Fibroblast of skin of left biceps (primary cell): ENCODE results near the gene FOSL2.

Source experiments
- DNase-seq, 2 experiments: peaks; one replicate each; pipeline ENCODE4 v3.0.0-alpha.2; 2013; ENCODE audit warnings: low read depth in 2 of 2

Gene FOSL2

GRCh38 chr2:28392297-28393113 is at the start of gene FOSL2:
FOSL2 (plus strand) TSS chr2:28392858; CDS start chr2:28393721, 863 bp downstream.
- peak; percentile 100 for DNase-seq

GRCh38 chr2:28343184-28343942 is 49.3 kb upstream of the FOSL2 start:
- no peak for DNase-seq

DNA sequence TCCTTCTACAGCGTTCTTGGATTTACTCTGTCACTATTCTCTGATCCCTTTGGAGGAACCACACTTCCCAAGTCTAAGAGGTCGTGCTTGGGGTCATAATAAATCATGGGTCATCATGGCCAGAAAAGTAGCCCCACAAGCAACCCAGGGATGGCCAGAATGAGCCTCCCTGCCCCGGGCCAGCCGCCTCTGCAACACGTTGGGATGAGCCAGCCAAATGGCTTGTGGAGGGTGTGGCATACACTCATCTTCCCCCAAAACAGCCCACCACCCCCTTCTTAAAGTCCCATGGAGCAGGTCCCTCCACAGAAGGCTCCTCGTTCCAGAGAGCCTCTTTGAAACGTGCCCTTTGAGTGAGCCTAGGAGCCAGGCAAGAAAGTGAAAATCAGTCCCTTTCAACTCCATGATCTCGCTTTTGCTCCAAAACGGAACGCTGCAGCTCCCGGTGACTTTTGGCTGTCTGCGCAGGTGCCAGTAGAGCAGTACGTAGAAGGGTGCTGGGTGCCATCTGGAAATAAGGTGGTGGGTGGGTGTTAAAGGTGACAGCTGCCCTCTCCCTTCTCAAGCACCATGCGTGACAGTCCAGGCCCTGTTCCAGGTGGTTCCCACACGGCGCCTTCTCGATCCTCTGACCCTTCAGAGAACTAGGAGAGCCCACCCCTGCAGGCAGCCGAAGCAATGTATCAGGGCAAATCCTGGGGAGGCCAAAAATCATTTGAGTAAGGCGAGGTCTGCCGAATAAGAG is 48.5 kb upstream of the FOSL2 start:
- DNase-seq: no peak

- DNase-seq: no peak
Observed at GRCh38 chr2:28344756-28345373, 47.8 kb upstream of the FOSL2 start.

DNA sequence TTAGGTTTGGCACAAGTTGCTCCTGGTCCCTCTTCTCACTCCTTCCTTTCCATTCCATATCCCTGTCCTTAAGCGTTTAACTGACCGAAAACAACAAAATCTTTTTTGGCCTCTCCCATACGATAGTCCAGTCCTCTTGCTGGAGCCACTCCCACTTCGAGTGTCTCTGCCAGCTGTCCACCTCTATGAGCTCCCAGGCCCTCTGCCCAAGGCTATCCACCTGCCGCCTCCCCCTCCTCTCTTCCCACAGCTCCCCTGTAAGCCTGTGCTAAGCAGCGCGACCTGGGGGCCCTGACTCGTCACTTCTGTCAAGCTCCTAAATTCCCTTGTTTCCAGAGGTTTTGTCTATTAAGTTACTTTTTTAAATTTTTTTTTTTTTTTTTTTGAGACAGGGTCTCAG is 47.0 kb upstream of the FOSL2 start:
- no peak for DNase-seq

- no peak for DNase-seq
Observed at GRCh38 chr2:28346587-28346986, 46.1 kb upstream of the FOSL2 start.

- no peak for DNase-seq
Observed at GRCh38 chr2:28347193-28347592, 45.5 kb upstream of the FOSL2 start.

GRCh38 chr2:28347596-28347995 is 45.1 kb upstream of the FOSL2 start:
- DNase-seq: no peak

DNA sequence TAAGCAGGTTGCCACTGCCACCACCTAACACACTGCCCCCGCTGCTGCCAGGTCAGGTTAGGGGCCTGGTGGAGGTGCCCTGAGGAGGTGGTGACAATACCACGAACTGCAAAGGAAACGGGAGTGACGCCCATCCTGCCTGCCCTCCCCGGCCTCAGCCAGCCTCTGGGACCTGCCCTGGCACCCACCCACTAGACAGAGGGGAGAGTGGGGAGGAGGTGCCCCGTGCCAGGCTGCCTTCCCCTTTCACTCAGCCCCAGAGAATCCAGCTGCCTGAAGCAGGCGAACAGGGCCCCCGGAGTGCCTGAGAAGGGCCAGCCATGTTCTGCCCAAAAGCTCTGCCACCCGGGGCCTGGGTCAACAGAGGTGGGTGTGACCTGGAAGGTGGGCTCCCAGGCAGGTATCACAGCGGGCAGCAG is 44.5 kb upstream of the FOSL2 start:
- no peak for DNase-seq

GRCh38 chr2:28348921-28349320 is 43.7 kb upstream of the FOSL2 start:
- no peak for DNase-seq

DNA sequence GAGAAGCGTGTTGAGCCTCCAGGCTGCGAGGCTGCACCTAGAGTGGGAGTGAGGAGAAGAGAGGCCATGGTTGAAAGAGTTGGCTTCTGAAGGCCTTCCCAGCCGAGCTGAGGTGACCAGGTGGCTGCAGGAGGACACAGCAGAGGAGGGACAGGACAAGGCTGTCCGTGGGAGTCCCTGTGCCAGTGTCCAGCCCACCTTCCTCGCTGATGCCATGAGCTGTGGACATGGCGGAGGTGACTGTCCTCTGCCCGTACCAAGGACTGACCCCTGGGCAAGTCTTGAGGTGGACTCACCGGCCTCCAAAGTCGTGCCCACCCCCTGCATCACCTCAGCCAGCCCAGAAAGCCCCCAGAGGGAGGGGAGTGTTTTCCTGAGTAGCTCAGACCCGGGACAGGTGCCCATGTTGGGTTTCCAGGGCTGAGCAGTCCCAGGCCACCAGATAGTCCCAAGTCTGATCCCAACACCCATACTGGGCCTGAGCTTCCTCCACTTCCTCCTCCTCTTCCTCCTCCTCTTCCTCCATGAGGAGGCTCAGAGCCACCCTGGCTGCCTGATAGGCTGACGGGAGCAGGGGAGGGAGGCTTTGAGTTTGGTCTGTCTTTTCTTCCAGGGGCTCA is 43.0 kb upstream of the FOSL2 start:
- DNase-seq: no peak

DNA sequence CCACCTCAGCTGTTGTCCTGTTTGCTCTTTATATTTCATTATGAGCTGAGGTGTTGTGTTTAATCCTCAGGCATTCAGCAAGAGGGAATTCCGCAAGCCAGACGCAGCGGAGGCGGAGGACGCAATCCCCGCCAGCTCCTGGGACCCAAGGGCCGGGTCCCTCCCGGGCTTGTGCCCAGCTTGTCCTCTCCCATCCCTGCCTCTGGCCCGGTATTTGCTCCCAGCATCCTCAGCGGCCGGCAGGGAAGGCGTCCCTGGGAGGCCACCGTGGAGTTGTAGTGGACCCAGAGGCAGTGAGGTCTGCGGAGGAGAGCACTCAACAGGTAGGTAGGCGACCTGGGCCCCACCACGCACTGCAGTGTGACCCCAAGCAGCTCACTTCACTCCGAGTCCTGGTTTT is 42.5 kb upstream of the FOSL2 start:
- DNase-seq: no peak

- no peak for DNase-seq
Observed at GRCh38 chr2:28350791-28351285, 41.8 kb upstream of the FOSL2 start.

- no peak for DNase-seq
Observed at GRCh38 chr2:28351621-28352020, 41.0 kb upstream of the FOSL2 start.

DNA sequence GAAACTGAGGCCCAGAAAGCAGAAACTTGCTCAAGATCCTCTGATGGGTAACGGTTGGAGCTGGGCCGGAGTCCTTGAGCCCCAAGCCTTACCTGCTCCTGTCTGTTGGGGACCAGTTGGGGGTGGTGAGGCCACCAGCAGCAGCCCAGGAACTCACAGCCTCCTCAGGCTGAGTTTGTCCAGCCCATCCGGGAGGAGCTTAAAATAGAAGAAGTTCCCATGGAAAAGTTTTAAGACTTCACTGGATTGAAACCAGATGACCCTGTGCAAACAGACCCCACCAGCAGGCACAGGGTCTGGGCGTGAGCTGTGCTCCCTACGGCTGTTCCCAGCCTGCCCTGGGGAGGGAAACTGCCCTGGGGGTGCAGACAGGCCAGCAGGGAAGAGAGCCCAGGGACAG is 40.6 kb upstream of the FOSL2 start:
- no peak for DNase-seq

GRCh38 chr2:28352610-28353195 is 40.0 kb upstream of the FOSL2 start:
- no peak for DNase-seq

- no peak for DNase-seq
Observed at GRCh38 chr2:28354920-28355520, 37.6 kb upstream of the FOSL2 start.

DNA sequence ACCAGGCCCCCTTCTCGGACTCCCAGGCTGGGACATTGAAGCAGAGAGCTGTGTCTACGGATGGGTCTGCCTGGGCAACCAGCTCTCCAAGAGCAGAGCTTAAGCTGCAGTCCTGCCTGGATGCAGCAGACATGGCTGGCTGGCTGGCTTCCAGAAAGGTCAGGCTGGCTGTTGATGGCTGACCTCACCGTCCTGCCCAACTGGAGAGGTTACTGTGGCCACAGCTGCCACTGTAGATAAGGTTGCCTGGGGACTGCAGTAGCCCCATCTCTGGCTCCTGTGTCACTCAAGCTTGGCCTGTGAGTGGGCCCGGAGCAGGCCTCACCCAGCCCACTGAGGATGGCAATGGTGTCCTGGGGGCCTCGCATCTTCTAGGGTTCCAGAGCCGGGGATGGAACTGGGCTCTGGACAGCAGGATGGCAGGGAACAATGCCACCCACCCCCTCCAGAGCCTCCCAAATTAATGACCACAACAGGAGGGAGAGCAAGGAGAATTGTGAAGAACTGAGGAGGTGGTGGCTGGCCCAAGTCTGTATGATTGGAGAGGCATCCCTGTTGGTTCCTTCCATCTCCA is 37.0 kb upstream of the FOSL2 start:
- DNase-seq: no peak

GRCh38 chr2:28356095-28356911 is 36.4 kb upstream of the FOSL2 start:
- peak; percentile 66 to 71 for DNase-seq
